ENCODE measurements around the gene QSOX1. TPM values are rescaled to one million over a fixed set of nuclear protein-coding genes. Genes with fewer than 3 reads are reported as not detected.

QSOX1 gene
- total RNA-seq, 4 donors from 2014 or later, result 19.6 to 45.2 (median 28.4) TPM

- Histone ChIP-seq H3K4me3 (replicated peaks in 1 of 3) (no peak overlapping the region), H3K9me3 (no peaks in the 10 kb centered on the region), H3K4me1 (peaks cover 0 to 12% of the 10 kb centered on the region in 2 donors), H3K27ac (no peak overlapping the region), H3K36me3 (no peaks in the 10 kb centered on the region), H3K27me3 (no peaks in the 10 kb centered on the region)
- WGBS, 2 donors, result 91 to 95% methylated on average over 3 of the region's 3 CpGs
- intact Hi-C loops (cut with DNase I), result no loop called here
- no peak for TF ChIP-seq POLR2A (IDR thresholded peaks at IDR 0.05)
- TF ChIP-seq CTCF (IDR thresholded peaks at IDR 0.05), result no peak
- DNase-seq, result no peak
Measured at GRCh38 chr1:180157576-180158057, 2.9 kb downstream of the QSOX1 start.

- intact Hi-C loops (cut with DNase I), result no loop called here
- Histone ChIP-seq H3K27me3 (no peaks in the 10 kb centered on the region), H3K4me1 (peaks cover 0 to 12% of the 10 kb centered on the region in 2 donors), H3K9me3 (no peaks in the 10 kb centered on the region), H3K36me3 (no peaks in the 10 kb centered on the region), H3K4me3 (replicated peaks in 1 of 3) (no peak overlapping the region), H3K27ac (no peak overlapping the region)
- TF ChIP-seq POLR2A (IDR thresholded peaks at IDR 0.05), result no peak
- no peak for TF ChIP-seq CTCF (IDR thresholded peaks at IDR 0.05)
- 91 to 92% methylated on average over 14 to 16 of the region's 16 CpGs for WGBS, 2 donors
- no peak for DNase-seq
Measured at GRCh38 chr1:180158149-180159147, 3.8 kb downstream of the QSOX1 start.

GRCh38 chr1:180160357-180160756 is 5.7 kb downstream of the QSOX1 start:
- 86 to 97% methylated on average over 1 of the region's 1 CpG for WGBS, 2 donors

GRCh38 chr1:180163041-180163440 is 8.4 kb downstream of the QSOX1 start:
- 78 to 85% methylated on average over 2 of the region's 2 CpGs for WGBS, 2 donors
- H3K36me3 ChIP-seq, result no peaks in the 10 kb centered on the region
- H3K9me3 ChIP-seq, result no peaks in the 10 kb centered on the region
- intact Hi-C loops (cut with DNase I), result no loop called here
- no peak overlapping the region for H3K27ac ChIP-seq
- DNase-seq, result no peak
- no peak overlapping the region for H3K4me3 ChIP-seq (replicated peaks in 1 of 3)
- H3K27me3 ChIP-seq, result no peaks in the 10 kb centered on the region
- TF ChIP-seq CTCF (IDR thresholded peaks at IDR 0.05) (no peak), POLR2A (IDR thresholded peaks at IDR 0.05) (no peak)
- peaks cover 0 to 3% of the 10 kb centered on the region in 2 donors for H3K4me1 ChIP-seq

More at GRCh38 chr1:180160357-180160756, 5.7 kb downstream of the QSOX1 start:
- no peaks in the 10 kb centered on the region for H3K27me3 ChIP-seq
- H3K9me3 ChIP-seq, result no peaks in the 10 kb centered on the region
- H3K27ac ChIP-seq, result no peak overlapping the region
- no peak for TF ChIP-seq CTCF (IDR thresholded peaks at IDR 0.05)
- no peak for TF ChIP-seq POLR2A (IDR thresholded peaks at IDR 0.05)
- no peak for DNase-seq
- H3K36me3 ChIP-seq, result no peaks in the 10 kb centered on the region
- no peak overlapping the region for H3K4me3 ChIP-seq (replicated peaks in 1 of 3)
- intact Hi-C loops (cut with DNase I), result no loop called here
- peaks cover 0 to 5% of the 10 kb centered on the region in 2 donors for H3K4me1 ChIP-seq

- H3K36me3 ChIP-seq, result no peaks in the 10 kb centered on the region
- 97 to 100% methylated on average over 2 of the region's 2 CpGs for WGBS, 2 donors
- H3K4me3 ChIP-seq (replicated peaks in 1 of 3), result no peak overlapping the region
- H3K4me1 ChIP-seq, result peaks cover 0 to 3% of the 10 kb centered on the region in 2 donors
- H3K9me3 ChIP-seq, result no peaks in the 10 kb centered on the region
- TF ChIP-seq CTCF (IDR thresholded peaks at IDR 0.05) (no peak), POLR2A (IDR thresholded peaks at IDR 0.05) (no peak)
- H3K27me3 ChIP-seq, result no peaks in the 10 kb centered on the region
- intact Hi-C loops (cut with DNase I), result no loop called here
- no peak for DNase-seq
- H3K27ac ChIP-seq, result no peak overlapping the region
Measured at GRCh38 chr1:180165096-180165495, 10.4 kb downstream of the QSOX1 start.

Data from thyroid gland (tissue), 4 donors.